H54 (cell line): ENCODE measurements around the gene KRTAP21-2.
"Not testable (repeated sequence)": the region's sequence is repeated elsewhere in the genome, so short reads cannot be mapped to it uniquely, and the experiment has no call there.

Experiments
- DNase-seq: peaks from one replicate; pipeline ENCODE4 v3.0.0; 2011; ENCODE audit warnings: low spot score, mixed read lengths; ENCODE audit not compliant: insufficient read length
- FAIRE-seq: peaks from 3 replicates; lab custom pipeline; 2011; peaks lifted over from hg19 to GRCh38; lab: Jason Lieb, UNC
- POLR2A ChIP-seq: IDR thresholded peaks from 2 replicates; pipeline ENCODE4 v1.6.1; 2011; ENCODE audit warnings: low read depth, mild to moderate bottlenecking, low read length

Gene KRTAP21-2

GRCh38 chr21:30747159-30747558, at the start of gene KRTAP21-2:
KRTAP21-2 (minus strand) TSS chr21:30747259; CDS start chr21:30747202, 57 bp downstream.
- TF ChIP-seq POLR2A = no peak
- no peak for DNase-seq
- no peak for FAIRE-seq

GRCh38 chr21:30793581-30794314, 46.7 kb upstream of the KRTAP21-2 start:
- FAIRE-seq = no peak
- DNase-seq = no peak
- TF ChIP-seq POLR2A = no peak

GRCh38 chr21:30779249-30779648, 32.2 kb upstream of the KRTAP21-2 start:
- DNase-seq (no peak), FAIRE-seq (no peak)
- no peak for TF ChIP-seq POLR2A

GRCh38 chr21:30769724-30770431, 22.8 kb upstream of the KRTAP21-2 start:
- no peak for FAIRE-seq
- DNase-seq = no peak
- TF ChIP-seq POLR2A = no peak

DNA sequence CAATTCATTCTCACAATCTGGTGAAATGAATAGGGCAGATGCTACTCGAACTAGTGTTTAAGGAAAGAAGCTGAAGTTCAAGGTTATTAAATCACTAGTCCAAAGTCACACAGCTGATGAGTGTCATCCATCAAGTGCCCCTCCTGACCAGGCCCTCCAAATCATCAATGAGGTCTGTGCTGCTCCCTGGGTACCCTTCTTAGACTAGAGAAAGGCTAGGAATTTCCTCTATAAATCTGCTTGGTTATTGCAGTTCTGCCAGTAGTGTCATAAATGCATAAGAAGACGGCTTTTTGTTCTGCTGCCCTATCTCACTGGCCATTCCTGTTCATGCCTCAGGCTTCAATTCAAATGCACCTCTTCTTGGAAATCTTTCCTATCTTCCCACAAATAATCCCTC, 13.7 kb upstream of the KRTAP21-2 start:
- no peak for DNase-seq
- no peak for TF ChIP-seq POLR2A
- no peak for FAIRE-seq

DNA sequence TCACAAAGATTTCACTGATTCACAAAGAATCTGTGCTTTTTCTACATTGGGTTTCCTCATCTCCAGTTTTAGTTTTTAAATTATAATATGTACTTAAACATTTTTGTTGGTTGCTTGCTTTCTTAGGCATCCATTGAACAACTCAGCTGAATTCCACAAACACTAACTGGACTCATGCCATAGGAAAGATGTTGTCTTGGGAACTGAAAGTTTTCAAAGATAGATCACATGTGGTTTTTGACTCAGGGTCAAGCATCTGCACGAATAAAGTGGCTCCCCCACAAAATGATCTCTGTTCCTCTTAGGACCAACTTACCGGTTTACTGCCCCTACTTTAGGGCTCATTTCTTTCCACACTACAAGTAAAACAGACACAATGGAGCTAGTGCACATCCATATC, 11.2 kb upstream of the KRTAP21-2 start:
- no peak for TF ChIP-seq POLR2A
- FAIRE-seq = no peak
- DNase-seq = no peak

- not testable (repeated sequence) for DNase-seq, FAIRE-seq
Measured at GRCh38 chr21:30755328-30755727, 8.3 kb upstream of the KRTAP21-2 start, which contains the start of gene KRTAP21-1. KRTAP21-1 (minus strand) TSS chr21:30755428; CDS start chr21:30755378, 50 bp downstream.

DNA sequence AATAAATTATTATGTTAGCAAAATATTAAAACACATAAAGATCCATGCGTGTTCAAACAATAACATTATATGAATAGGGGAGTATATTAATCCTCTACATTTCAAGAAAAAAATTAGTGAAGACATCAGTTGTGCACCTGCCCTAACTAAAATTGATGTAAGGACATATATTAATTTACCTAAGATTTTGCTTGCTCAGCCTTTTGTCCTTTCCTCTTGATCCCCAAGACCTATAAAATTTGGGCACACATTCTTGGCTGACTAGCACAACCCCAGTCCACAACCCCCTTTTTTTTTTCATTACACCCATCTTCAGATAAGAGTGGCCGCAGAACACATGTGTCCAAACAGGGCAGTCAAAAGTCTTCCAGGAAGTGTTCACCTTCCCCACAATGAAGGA, 6.6 kb downstream of the KRTAP21-2 start:
- TF ChIP-seq POLR2A = no peak
- no peak for DNase-seq
- no peak for FAIRE-seq

GRCh38 chr21:30733026-30733425, 14.0 kb downstream of the KRTAP21-2 start:
- TF ChIP-seq POLR2A = no peak
- no peak for DNase-seq
- no peak for FAIRE-seq

GRCh38 chr21:30726726-30727125, 20.3 kb downstream of the KRTAP21-2 start:
- FAIRE-seq (no peak), DNase-seq (no peak)
- TF ChIP-seq POLR2A = no peak

DNA sequence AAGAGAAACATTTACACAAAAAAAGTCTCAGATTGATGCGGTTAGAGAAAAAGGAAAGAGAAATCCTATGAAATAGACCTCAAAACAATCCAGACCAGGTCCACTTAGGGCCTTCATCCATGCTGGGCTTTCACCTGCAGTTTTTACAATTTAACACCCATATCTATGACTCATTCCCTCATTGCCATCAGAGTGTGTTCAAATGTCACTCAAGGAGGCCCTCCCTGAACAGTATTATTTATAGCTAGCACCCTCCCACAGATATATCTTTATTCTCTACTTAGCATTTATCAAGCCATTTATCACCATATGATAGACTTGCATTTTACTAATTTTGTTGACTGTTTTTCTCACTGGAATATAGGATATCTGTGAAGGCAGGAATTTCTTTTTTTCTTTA, 27.7 kb downstream of the KRTAP21-2 start:
- TF ChIP-seq POLR2A = no peak
- no peak for DNase-seq
- peak; percentile 45 for FAIRE-seq

GRCh38 chr21:30718239-30718909, 28.7 kb downstream of the KRTAP21-2 start, which contains the start of gene KRTAP21-3:
KRTAP21-3 (minus strand) TSS chr21:30718777; CDS start chr21:30718759, 18 bp downstream.
- DNase-seq (peak; percentile 9), FAIRE-seq (peak; percentile 97)
- TF ChIP-seq POLR2A = no peak

DNA sequence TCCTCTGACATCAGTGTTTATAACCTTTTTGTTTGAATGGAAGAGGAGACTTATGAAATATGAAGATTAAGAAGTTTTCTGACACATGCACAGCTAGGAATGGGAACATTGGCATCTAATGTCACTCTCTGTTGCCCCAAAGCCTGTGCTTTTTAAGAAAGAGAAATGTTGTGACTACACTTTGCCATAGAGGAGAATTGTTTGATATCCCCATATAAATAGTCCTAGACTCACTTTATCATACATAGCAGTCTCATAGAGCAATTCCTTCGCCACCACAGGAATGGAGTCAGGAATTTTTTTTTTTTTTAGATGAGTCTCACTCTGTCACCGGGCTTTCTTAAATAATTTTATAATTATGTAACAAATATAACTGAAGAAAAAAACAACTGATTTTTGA, 30.0 kb downstream of the KRTAP21-2 start:
- no peak for TF ChIP-seq POLR2A
- FAIRE-seq (no peak), DNase-seq (no peak)

- no peak for TF ChIP-seq POLR2A
- no peak for DNase-seq
- no peak for FAIRE-seq
Measured at GRCh38 chr21:30714946-30715345, 32.1 kb downstream of the KRTAP21-2 start.

GRCh38 chr21:30714456-30714855, 32.6 kb downstream of the KRTAP21-2 start:
- TF ChIP-seq POLR2A = no peak
- FAIRE-seq (peak; percentile 33), DNase-seq (no peak)
